Spleen (tissue), 7 donors: ENCODE measurements around the gene CDR2.
"Not testable (repeated sequence)": the region's sequence is repeated elsewhere in the genome, so short reads cannot be mapped to it uniquely, and the experiment has no call there.

Experiments
- CTCF ChIP-seq, 11 experiments: fragments of 200-600 bp in 7 of 11; fragments of 450-650 bp in 4 of 11; sonication (generic) in 4 of 11; IDR thresholded peaks in 8 of 11; conservative IDR thresholded peaks in 3 of 11; 1 replicate in 7 of 11; 2 replicates in 4 of 11; pipeline versions ENCODE4 v1.4.0 to v1.8.0; 2016 to 2021; ENCODE audit warnings: antibody characterized with exemption in 11 of 11, inconsistent platforms in 4 of 11, mild to moderate bottlenecking in 1 of 11
- POLR2A ChIP-seq, 3 donors: fragments of 450-650 bp; IDR thresholded peaks; one replicate each; pipeline ENCODE4 v1.5.1; 2017; ENCODE audit warnings: antibody characterized with exemption in 3 of 3, mild to moderate bottlenecking in 1 of 3
- POLR2AphosphoS5 ChIP-seq, 3 donors: sonication (generic); formaldehyde crosslinking; IDR thresholded peaks; one replicate each; pipeline ENCODE4 v1.5.1; 2017; ENCODE audit warnings: antibody characterized with exemption in 3 of 3
- donor health status: DM: no; HTN: no; CAD: no; lungs with moderate emphysema.
- donor health status: DM: no; HTN: no; CAD: no.
- donor health status: DM: no; HTN: no; CAD: no.

DNA sequence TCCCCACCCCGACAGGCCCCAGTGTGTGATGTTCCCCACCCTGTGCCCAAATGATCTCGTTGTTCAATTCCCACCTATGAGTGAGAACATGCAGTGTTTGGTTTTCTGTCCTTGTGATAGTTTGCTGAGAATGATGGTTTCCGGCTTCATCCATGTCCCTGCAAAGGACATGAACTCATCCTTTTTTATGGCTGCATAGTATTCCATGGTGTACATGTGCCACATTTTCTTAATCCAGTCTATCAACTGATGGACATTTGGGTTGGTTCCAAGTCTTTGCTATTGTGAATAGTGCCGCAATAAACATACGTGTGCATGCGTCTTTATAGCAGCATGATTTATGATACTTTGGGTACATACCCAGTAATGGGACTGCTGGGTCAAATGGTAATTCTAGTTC is 23.4 kb downstream of the CDR2 start:
- not testable (repeated sequence) for TF ChIP-seq POLR2A (IDR thresholded peaks at IDR 0.05); POLR2AphosphoS5 (IDR thresholded peaks at IDR 0.05); CTCF (IDR thresholded peaks at IDR 0.05 in 8 of 11, conservative IDR thresholded peaks at IDR 0.05 in 3 of 11)
